ENCODE results near the gene NME1.

DNA sequence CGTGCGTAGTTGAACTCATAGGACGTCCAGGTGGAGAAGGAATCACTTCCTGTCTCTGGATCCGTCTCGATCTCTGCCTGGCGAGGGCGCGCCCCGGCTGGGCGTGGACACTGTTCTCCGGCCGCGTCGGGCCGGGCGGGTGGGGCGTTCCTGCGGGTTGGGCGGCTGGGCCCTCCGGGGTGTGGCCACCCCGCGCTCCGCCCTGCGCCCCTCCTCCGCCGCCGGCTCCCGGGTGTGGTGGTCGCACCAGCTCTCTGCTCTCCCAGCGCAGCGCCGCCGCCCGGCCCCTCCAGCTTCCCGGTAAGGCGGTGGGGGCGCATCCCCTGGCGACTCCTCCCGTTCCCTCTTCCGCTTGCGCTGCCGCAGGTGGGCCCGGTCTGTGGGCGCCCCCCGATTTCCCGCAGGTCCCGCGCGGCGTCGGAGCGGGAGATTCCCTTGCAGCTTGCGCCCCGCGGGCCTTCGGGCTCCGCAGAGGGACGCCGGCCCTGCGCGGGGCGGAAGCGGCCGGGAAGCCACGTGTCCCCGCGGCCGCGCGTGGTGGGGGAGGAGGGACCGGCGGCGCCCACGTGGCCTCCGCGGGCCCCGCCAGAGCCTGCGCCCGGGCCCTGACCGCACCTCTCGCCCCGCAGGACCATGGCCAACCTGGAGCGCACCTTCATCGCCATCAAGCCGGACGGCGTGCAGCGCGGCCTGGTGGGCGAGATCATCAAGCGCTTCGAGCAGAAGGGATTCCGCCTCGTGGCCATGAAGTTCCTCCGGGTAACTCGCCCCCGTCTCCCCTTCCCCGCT is 13.0 kb downstream of the NME1 start, which contains the start of gene NME2:
- TF ChIP-seq CTCF (conservative IDR thresholded peaks at IDR 0.05 in 1 of 2, IDR thresholded peaks at IDR 0.05 in 1 of 2; ENCODE audit: extremely low read depth in 1 of 2, insufficient read depth in 1 of 2, low read depth in 1 of 2, low read length in 2 of 2) (no peak), EZH2 (IDR thresholded peaks at IDR 0.05; ENCODE audit: borderline replicate concordance, low read length) (no peak)

All from mammary epithelial cell (primary cell).